Suppressor macrophage treated with lipopolysaccharide for 4 hours (primary cell): ENCODE data around the gene RILP.
A peak's percentile ranks its signal among the peaks of the same experiment; 100 is the strongest.
"Not testable (repeated sequence)": the region's sequence is repeated elsewhere in the genome, so short reads cannot be mapped to it uniquely, and the experiment has no call there.

Experiments used
- DNase-seq: peaks from one replicate; pipeline ENCODE4 v3.0.0-alpha.2; 2020

The RILP gene

GRCh38 chr17:1649844-1650501, at the start of gene RILP:
TSS of gene RILP (minus strand) at chr17:1649866. CDS start at chr17:1649804, 62 bp downstream.
- DNase-seq, result peak; percentile 65

GRCh38 chr17:1697681-1698080, 48.0 kb upstream of the RILP start:
- no peak for DNase-seq

GRCh38 chr17:1695365-1695764, 45.7 kb upstream of the RILP start:
- no peak for DNase-seq

GRCh38 chr17:1693339-1693738, 43.7 kb upstream of the RILP start:
- DNase-seq, result no peak

- DNase-seq, result no peak
These were observed 41.0 kb upstream of the RILP start for GRCh38 chr17:1690544-1691221.

- DNase-seq, result not testable (repeated sequence)
These were observed 38.7 kb upstream of the RILP start for GRCh38 chr17:1688405-1688804.

GRCh38 chr17:1686086-1686485, 36.4 kb upstream of the RILP start:
- DNase-seq, result no peak

- DNase-seq, result peak; percentile 99
These were observed 34.9 kb upstream of the RILP start, which contains the start of gene PRPF8 for GRCh38 chr17:1684378-1685189. TSS of gene PRPF8 (minus strand) at chr17:1684867. CDS start at chr17:1684571, 296 bp downstream.

- peak; percentile 46 for DNase-seq
These were observed 33.8 kb upstream of the RILP start for GRCh38 chr17:1683459-1683858.

GRCh38 chr17:1676401-1676800, 26.7 kb upstream of the RILP start:
- DNase-seq, result no peak

GRCh38 chr17:1673041-1673785, 23.5 kb upstream of the RILP start:
- DNase-seq, result no peak

GRCh38 chr17:1663934-1664333, 14.3 kb upstream of the RILP start:
- not testable (repeated sequence) for DNase-seq

- DNase-seq, result no peak
These were observed 11.4 kb upstream of the RILP start for GRCh38 chr17:1661045-1661444.

GRCh38 chr17:1658100-1658499, 8.4 kb upstream of the RILP start:
- no peak for DNase-seq

- no peak for DNase-seq
These were observed 4.1 kb upstream of the RILP start for GRCh38 chr17:1653735-1654134.

GRCh38 chr17:1652794-1653193, 3.1 kb upstream of the RILP start:
- DNase-seq, result not testable (repeated sequence)

GRCh38 chr17:1651559-1651844, 1.8 kb upstream of the RILP start:
- no peak for DNase-seq

- DNase-seq, result no peak
These were observed 1.3 kb upstream of the RILP start for GRCh38 chr17:1650731-1651558.

GRCh38 chr17:1648963-1649843, 463 bp downstream of the RILP start:
- peak; percentile 99 for DNase-seq

- peak; percentile 40 for DNase-seq
These were observed 1.3 kb downstream of the RILP start for GRCh38 chr17:1648173-1648962.
